HepG2 (cell line): ENCODE results near the gene GAL3ST3. TPM values are rescaled to one million over a fixed set of nuclear protein-coding genes. Genes with fewer than 3 reads are reported as not detected.
A peak's percentile ranks its signal among the peaks of the same experiment; 100 is the strongest.

Experiments
- ATAC-seq: fragments of 200-7000 bp; cut with Tn5 transposase; 3 replicates; pipeline ENCODE4 v1.9.1; 2020; ENCODE audit warnings: mild to moderate bottlenecking, moderate library complexity
- BruUV-seq: library from RNA; stranded (reverse); fragments of 400-500 nt; replicated peaks from 2 replicates; lab custom pipeline; 2021; lab: Mats Ljungman, UMichigan
- CTCF ChIA-PET: fragments of 300-600 bp; formaldehyde crosslinking; extraction: SDS; loops from one replicate; lab custom pipeline; 2021; ENCODE audit warnings: low total read pairs, inconsistent platforms, low intra/inter-chr PET ratio; lab: Yijun Ruan, JAX
- POLR2A ChIA-PET: fragments of 350-600 bp; sonication (Branson Sonifier 250); formaldehyde crosslinking; loops from one replicate; lab custom pipeline; 2020; ENCODE audit warnings: antibody characterized with exemption, inconsistent platforms; lab: Yijun Ruan, JAX
- DNase-seq: peaks from one replicate; pipeline ENCODE4 v3.0.0-alpha.2; 2015; ENCODE audit warnings: low spot score
- FAIRE-seq: peaks from 3 replicates; lab custom pipeline; 2011; peaks lifted over from hg19 to GRCh38; lab: Jason Lieb, UNC
- H2AFZ ChIP-seq: one replicate; pipeline ENCODE4 v1.6.1; 2011; ENCODE audit warnings: low read length, inconsistent platforms
- H3K27ac ChIP-seq: fragments of 300-600 bp; 3 replicates; pipeline ENCODE4 v1.8.0; 2011; ENCODE audit warnings: mixed run types, mild to moderate bottlenecking, mixed read lengths, low read length, inconsistent platforms; ENCODE audit not compliant: insufficient read depth; ENCODE audit errors: extremely low read length
- H3K27me3 ChIP-seq, 2 experiments: fragments of 200-600 bp in 1 of 2; 2 replicates in 1 of 2; 3 replicates in 1 of 2; pipeline versions ENCODE4 v1.6.0 to v1.8.0; 2011; ENCODE audit warnings: low read length in 2 of 2, mild to moderate bottlenecking in 2 of 2, moderate library complexity in 2 of 2, inconsistent platforms in 1 of 2; ENCODE audit not compliant: insufficient read depth in 2 of 2, control insufficient read depth in 1 of 2
- H3K36me3 ChIP-seq, 2 experiments: fragments of 200-600 bp in 1 of 2; replicated peaks in 1 of 2; 2 replicates in 1 of 2; 3 replicates in 1 of 2; pipeline versions ENCODE4 v1.5.1 to v1.8.0; 2011; ENCODE audit warnings: low read length in 2 of 2, inconsistent platforms in 1 of 2; ENCODE audit not compliant: insufficient read depth in 2 of 2, control insufficient read depth in 1 of 2
- H3K4me1 ChIP-seq: 2 replicates; pipeline ENCODE4 v1.5.1; 2012; ENCODE audit warnings: low read length, inconsistent platforms; ENCODE audit not compliant: insufficient read depth
- H3K4me2 ChIP-seq: 2 replicates; pipeline ENCODE4 v1.6.0; 2011; ENCODE audit warnings: low read depth, low read length, inconsistent platforms
- H3K4me3 ChIP-seq, 3 experiments: fragments of 200-600 bp in 1 of 3; sonication (generic), shearing (Covaris generic) in 1 of 3; replicated peaks in 1 of 3; 2 replicates each; pipeline ENCODE4 v1.5.1; 2011 to 2016; ENCODE audit warnings: low read length in 3 of 3, inconsistent platforms in 2 of 3, low read depth in 2 of 3, mild to moderate bottlenecking in 2 of 3, control low read depth in 1 of 3, mixed read lengths in 1 of 3; ENCODE audit not compliant: insufficient read depth in 1 of 3
- H3K79me2 ChIP-seq: one replicate; pipeline ENCODE4 v1.6.1; 2011; ENCODE audit warnings: low read length, inconsistent platforms; ENCODE audit not compliant: insufficient read depth
- H3K9ac ChIP-seq: 2 replicates; pipeline ENCODE4 v1.6.0; 2011; ENCODE audit warnings: mild to moderate bottlenecking, low read depth, low read length, inconsistent platforms; ENCODE audit not compliant: insufficient read depth
- H3K9me3 ChIP-seq: 2 replicates; pipeline ENCODE4 v1.5.1; 2012; ENCODE audit warnings: mild to moderate bottlenecking, low read length
- H4K20me1 ChIP-seq: 2 replicates; pipeline ENCODE4 v1.6.0; 2011; ENCODE audit warnings: inconsistent platforms, mild to moderate bottlenecking, low read length, moderate library complexity; ENCODE audit not compliant: insufficient read depth
- SNRNP70 ChIP-seq: fragments of 200-400 bp; formaldehyde crosslinking; IDR thresholded peaks from 2 replicates; pipeline ENCODE4 v1.6.1; 2017; ENCODE audit warnings: mild to moderate bottlenecking, low read depth, low read length, moderate library complexity
- ZNF253 ChIP-seq: sonication (generic); formaldehyde crosslinking; IDR thresholded peaks from 2 replicates; pipeline ENCODE4 v1.8.0; 2022; ENCODE audit warnings: mild to moderate bottlenecking, missing genetic modification reagents, borderline replicate concordance
- WGBS: methylation state at CpG from one replicate; pipeline ENCODE4 v1.1.6; 2017; ENCODE audit warnings: low lambda C conversion rate; 5-methylcytosine and 5-hydroxymethylcytosine counted together
- in situ Hi-C: cut with HindIII; loops from 2 replicates; pipeline ENCODE4 v1.10.0; 2017; ENCODE audit warnings: low pct_unique_long_range_greater_than_20kb; ENCODE audit not compliant: extremely low pct_ligation_motif_present
- intact Hi-C: fragments of 100-400 bp; cut with micrococcal nuclease; formaldehyde crosslinking; loops from one replicate; pipeline ENCODE4 v1.10.0; 2022; ENCODE audit not compliant: unreplicated experiment
- polyA plus RNA-seq, 8 experiments: library from polyadenylated mRNA; depleted of rRNA in 3 of 8; stranded (reverse) in 7 of 8; unstranded in 1 of 8; fragments of >200 nt; fragmentation: Illumina TruSeq in 4 of 8; extraction: Trizol in 4 of 8; gene quantifications; 2 replicates each; pipeline versions ENCODE4 v1.2.1 to v1.2.3, GENCODE V29; 2011 to 2016; ENCODE audit warnings: low read depth in 4 of 8, missing spikeins in 1 of 8, mixed read lengths in 1 of 8; ENCODE audit not compliant: insufficient read depth in 1 of 8
- total RNA-seq, 5 experiments: library from RNA; depleted of rRNA; stranded (reverse); fragments of >200 nt; fragmentation: Illumina TruSeq; extraction: Trizol; gene quantifications; 2 replicates each; pipeline ENCODE4 v1.2.3, GENCODE V29; 2016; ENCODE audit warnings: low read depth in 1 of 5
- TF ChIP-seq, protein P1 (sequence below): sonication (generic); formaldehyde crosslinking; IDR thresholded peaks from 2 replicates; pipeline ENCODE4 v1.4.0; 2020; ENCODE audit warnings: missing genetic modification reagents, mild to moderate bottlenecking, borderline replicate concordance
- TF ChIP-seq, protein P2 (sequence below): sonication (generic); formaldehyde crosslinking; IDR thresholded peaks from 2 replicates; pipeline ENCODE4 v1.5.1; 2020; ENCODE audit warnings: mild to moderate bottlenecking, missing genetic modification reagents, moderate library complexity
- TF ChIP-seq, protein P3 (sequence below): sonication (generic); formaldehyde crosslinking; IDR thresholded peaks from 2 replicates; pipeline ENCODE4 v1.5.0; 2020; ENCODE audit warnings: mild to moderate bottlenecking, missing genetic modification reagents, borderline replicate concordance
- TF ChIP-seq, protein P4 (sequence below): sonication (generic); formaldehyde crosslinking; IDR thresholded peaks from 2 replicates; pipeline ENCODE4 v1.4.0; 2020; ENCODE audit warnings: missing genetic modification reagents

The GAL3ST3 gene
- total and polyA plus RNA-seq, 2 of the 13 experiments (the other 11 are each of a cell fraction or from before 2014, with no cell fraction given) = not detected

DNA sequence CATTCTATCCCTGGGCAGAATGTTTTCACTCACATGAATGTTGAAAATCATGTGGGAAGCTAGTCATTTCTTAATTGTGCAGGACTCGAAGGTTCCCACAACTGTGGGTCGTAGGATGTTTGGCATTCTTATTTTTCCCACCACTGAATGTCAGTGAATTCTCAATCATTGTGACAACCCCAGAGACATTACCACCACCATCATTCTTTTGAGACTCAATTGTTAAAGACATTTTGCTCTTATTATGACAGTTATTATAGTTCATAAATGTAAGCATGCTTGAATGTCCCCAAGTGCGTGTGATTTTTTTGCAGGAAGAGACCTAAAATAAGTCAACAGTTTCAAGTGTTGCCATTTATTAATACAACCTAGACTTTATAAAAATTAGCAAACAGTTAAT lies 40.1 kb upstream of the GAL3ST3 start (continued):
- TF ChIP-seq, protein P1, sequence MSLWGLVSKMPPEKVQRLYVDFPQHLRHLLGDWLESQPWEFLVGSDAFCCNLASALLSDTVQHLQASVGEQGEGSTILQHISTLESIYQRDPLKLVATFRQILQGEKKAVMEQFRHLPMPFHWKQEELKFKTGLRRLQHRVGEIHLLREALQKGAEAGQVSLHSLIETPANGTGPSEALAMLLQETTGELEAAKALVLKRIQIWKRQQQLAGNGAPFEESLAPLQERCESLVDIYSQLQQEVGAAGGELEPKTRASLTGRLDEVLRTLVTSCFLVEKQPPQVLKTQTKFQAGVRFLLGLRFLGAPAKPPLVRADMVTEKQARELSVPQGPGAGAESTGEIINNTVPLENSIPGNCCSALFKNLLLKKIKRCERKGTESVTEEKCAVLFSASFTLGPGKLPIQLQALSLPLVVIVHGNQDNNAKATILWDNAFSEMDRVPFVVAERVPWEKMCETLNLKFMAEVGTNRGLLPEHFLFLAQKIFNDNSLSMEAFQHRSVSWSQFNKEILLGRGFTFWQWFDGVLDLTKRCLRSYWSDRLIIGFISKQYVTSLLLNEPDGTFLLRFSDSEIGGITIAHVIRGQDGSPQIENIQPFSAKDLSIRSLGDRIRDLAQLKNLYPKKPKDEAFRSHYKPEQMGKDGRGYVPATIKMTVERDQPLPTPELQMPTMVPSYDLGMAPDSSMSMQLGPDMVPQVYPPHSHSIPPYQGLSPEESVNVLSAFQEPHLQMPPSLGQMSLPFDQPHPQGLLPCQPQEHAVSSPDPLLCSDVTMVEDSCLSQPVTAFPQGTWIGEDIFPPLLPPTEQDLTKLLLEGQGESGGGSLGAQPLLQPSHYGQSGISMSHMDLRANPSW = no peak
- TF ChIP-seq, protein P2, sequence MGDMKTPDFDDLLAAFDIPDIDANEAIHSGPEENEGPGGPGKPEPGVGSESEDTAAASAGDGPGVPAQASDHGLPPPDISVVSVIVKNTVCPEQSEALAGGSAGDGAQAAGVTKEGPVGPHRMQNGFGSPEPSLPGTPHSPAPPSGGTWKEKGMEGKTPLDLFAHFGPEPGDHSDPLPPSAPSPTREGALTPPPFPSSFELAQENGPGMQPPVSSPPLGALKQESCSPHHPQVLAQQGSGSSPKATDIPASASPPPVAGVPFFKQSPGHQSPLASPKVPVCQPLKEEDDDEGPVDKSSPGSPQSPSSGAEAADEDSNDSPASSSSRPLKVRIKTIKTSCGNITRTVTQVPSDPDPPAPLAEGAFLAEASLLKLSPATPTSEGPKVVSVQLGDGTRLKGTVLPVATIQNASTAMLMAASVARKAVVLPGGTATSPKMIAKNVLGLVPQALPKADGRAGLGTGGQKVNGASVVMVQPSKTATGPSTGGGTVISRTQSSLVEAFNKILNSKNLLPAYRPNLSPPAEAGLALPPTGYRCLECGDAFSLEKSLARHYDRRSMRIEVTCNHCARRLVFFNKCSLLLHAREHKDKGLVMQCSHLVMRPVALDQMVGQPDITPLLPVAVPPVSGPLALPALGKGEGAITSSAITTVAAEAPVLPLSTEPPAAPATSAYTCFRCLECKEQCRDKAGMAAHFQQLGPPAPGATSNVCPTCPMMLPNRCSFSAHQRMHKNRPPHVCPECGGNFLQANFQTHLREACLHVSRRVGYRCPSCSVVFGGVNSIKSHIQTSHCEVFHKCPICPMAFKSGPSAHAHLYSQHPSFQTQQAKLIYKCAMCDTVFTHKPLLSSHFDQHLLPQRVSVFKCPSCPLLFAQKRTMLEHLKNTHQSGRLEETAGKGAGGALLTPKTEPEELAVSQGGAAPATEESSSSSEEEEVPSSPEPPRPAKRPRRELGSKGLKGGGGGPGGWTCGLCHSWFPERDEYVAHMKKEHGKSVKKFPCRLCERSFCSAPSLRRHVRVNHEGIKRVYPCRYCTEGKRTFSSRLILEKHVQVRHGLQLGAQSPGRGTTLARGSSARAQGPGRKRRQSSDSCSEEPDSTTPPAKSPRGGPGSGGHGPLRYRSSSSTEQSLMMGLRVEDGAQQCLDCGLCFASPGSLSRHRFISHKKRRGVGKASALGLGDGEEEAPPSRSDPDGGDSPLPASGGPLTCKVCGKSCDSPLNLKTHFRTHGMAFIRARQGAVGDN (CRISPR knock-in tag) = no peak
- TF ChIP-seq SNRNP70 = no peak

DNA sequence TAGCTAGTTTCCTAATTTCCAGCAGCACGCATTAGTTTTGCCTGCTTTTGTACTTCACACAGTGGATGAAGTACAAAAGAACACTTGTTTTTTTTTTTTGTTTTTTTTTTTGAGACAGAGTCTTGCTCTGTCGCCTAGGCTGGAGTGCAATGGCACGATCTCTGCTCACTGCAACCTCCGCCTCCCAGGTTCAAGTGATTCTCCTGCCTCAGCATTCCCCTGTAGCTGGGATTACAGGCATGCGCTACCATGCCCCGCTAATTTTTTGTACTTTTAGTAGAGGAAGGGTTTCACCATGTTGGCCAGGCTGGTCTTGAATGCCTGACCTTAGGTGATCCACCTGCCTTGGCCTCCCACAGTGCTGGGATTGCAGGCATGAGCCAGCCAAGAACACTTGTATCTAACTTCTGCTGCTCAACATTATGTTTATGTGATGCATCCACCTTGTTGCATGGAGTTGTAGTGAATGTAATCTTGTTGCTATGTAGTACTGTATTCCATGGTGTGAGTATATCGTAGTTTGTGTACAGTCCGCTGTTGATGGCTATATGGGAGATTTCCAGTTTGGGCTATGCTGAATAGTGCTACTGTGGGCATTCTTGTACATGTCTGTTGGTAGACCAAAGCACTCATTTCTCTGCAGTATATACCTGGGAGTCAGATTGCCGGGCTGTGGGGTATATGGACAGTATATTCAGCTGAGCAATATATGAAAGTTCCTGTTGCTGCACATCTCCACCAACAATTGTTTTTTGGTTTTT lies 38.4 kb upstream of the GAL3ST3 start:
- Histone ChIP-seq H3K36me3 (no peaks in the 10 kb centered on the region), H3K9ac (peak overlapping the region; percentile 13; the same call in 1 of the 2 replicates), H2AFZ (no peak overlapping the region), H4K20me1 (no peaks in the 10 kb centered on the region), H3K4me3 (no peak overlapping the region), H3K27ac (peak overlapping the region; percentile 47), H3K79me2 (peaks cover 14% of the 10 kb centered on the region), H3K4me2 (peak overlapping the region; percentile 52), H3K27me3 (no peaks in the 10 kb centered on the region), H3K9me3 (no peaks in the 10 kb centered on the region), H3K4me1 (peaks cover 46% of the 10 kb centered on the region)
- in situ Hi-C loops = no loop called here
- BruUV-seq = no TSS peak
- peak; percentile 79 for ATAC-seq
- FAIRE-seq = no peak
- POLR2A ChIA-PET = interaction anchor here (1.5 kb wide), 1 partner anchor 32 kb away, joined by 4 read pairs; no protein-coding TSS in a partner anchor
- no peak for DNase-seq
- intact Hi-C loops = loop anchor here (1.0 kb wide), 1 partner anchor 32 kb away; no protein-coding TSS in a partner anchor
- CTCF ChIA-PET = no interaction called here
- WGBS = 42% methylated on average over 9 of the region's 9 CpGs
- TF ChIP-seq, protein P3, sequence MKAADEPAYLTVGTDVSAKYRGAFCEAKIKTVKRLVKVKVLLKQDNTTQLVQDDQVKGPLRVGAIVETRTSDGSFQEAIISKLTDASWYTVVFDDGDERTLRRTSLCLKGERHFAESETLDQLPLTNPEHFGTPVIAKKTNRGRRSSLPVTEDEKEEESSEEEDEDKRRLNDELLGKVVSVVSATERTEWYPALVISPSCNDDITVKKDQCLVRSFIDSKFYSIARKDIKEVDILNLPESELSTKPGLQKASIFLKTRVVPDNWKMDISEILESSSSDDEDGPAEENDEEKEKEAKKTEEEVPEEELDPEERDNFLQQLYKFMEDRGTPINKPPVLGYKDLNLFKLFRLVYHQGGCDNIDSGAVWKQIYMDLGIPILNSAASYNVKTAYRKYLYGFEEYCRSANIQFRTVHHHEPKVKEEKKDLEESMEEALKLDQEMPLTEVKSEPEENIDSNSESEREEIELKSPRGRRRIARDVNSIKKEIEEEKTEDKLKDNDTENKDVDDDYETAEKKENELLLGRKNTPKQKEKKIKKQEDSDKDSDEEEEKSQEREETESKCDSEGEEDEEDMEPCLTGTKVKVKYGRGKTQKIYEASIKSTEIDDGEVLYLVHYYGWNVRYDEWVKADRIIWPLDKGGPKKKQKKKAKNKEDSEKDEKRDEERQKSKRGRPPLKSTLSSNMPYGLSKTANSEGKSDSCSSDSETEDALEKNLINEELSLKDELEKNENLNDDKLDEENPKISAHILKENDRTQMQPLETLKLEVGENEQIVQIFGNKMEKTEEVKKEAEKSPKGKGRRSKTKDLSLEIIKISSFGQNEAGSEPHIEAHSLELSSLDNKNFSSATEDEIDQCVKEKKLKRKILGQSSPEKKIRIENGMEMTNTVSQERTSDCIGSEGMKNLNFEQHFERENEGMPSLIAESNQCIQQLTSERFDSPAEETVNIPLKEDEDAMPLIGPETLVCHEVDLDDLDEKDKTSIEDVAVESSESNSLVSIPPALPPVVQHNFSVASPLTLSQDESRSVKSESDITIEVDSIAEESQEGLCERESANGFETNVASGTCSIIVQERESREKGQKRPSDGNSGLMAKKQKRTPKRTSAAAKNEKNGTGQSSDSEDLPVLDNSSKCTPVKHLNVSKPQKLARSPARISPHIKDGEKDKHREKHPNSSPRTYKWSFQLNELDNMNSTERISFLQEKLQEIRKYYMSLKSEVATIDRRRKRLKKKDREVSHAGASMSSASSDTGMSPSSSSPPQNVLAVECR = 0 out of 2 replicates have a peak, but pooled peaks have one; percentile 17
- TF ChIP-seq, protein P4, sequence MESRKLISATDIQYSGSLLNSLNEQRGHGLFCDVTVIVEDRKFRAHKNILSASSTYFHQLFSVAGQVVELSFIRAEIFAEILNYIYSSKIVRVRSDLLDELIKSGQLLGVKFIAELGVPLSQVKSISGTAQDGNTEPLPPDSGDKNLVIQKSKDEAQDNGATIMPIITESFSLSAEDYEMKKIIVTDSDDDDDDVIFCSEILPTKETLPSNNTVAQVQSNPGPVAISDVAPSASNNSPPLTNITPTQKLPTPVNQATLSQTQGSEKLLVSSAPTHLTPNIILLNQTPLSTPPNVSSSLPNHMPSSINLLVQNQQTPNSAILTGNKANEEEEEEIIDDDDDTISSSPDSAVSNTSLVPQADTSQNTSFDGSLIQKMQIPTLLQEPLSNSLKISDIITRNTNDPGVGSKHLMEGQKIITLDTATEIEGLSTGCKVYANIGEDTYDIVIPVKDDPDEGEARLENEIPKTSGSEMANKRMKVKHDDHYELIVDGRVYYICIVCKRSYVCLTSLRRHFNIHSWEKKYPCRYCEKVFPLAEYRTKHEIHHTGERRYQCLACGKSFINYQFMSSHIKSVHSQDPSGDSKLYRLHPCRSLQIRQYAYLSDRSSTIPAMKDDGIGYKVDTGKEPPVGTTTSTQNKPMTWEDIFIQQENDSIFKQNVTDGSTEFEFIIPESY (CRISPR knock-in tag) = peak; percentile 66
- no peak for TF ChIP-seq ZNF253 (CRISPR knock-in tag)
